ENCODE data around the gene TSC22D2. TPM values are rescaled to one million over a fixed set of nuclear protein-coding genes. Genes with fewer than 3 reads are reported as not detected.

Gene TSC22D2
- 10 to 100 TPM; 19.8 to 59.7 (median 29.5) TPM for total RNA-seq

GRCh38 chr3:150408221-150409124 is at the start of gene TSC22D2:
TSS of gene TSC22D2 (plus strand) at chr3:150408298. CDS start at chr3:150409351, 1,053 bp downstream.
- Histone ChIP-seq H3K4me1 (peaks cover 8 to 23% (median 17%) of the 10 kb centered on the region in 4 donors), H3K27me3 (no peaks in the 10 kb centered on the region), H3K36me3 (no peaks in the 10 kb centered on the region), H3K9me3 (no peaks in the 10 kb centered on the region), H3K27ac (peak within 1 kb of the TSS; percentile 98 to 100 (median 100)), H3K4me3 (peak within 1 kb of the TSS; percentile 60 to 92 (median 86))
- DNase-seq: peak; percentile 98
- TF ChIP-seq CTCF (IDR thresholded peaks at IDR 0.05) (peak in 3 of 5 experiments; percentile 26 to 44 (median 40)), POLR2A (IDR thresholded peaks at IDR 0.05) (peak; percentile 98), EP300 (IDR thresholded peaks at IDR 0.05; ENCODE audit: low read depth) (no peak), POLR2AphosphoS5 (IDR thresholded peaks at IDR 0.05) (peak; percentile 98 to 99 (median 99))
- WGBS, 2 donors (ENCODE audit: low coverage in 1 of 2): 1% methylated on average over 61 of the region's 102 CpGs; no CpG with 5 or more reads in 1 of the 2 donors
- in situ Hi-C loops (cut with MboI; ENCODE audit: low pct_ligation_motif_present in 1 of 4, low pct_unique_long_range_greater_than_20kb in 1 of 4, low sequenced_read_pairs in 3 of 4) (loop anchor here in 1 of 4 donors (25.0 kb wide), 1 partner anchor 446 kb away; the partner anchor contains the start of gene PFN2), intact Hi-C loops (cut with DNase I; ENCODE audit: low total_unique reads) (loop anchor here (5.0 kb wide), 3 partner anchors 36 to 1686 kb away; no protein-coding TSS in a partner anchor)

- in situ Hi-C loops (cut with MboI; ENCODE audit: low pct_ligation_motif_present in 1 of 4, low pct_unique_long_range_greater_than_20kb in 1 of 4, low sequenced_read_pairs in 3 of 4): no loop called here
- Histone ChIP-seq H3K27ac (no peak overlapping the region), H3K4me3 (no peak overlapping the region), H3K36me3 (no peaks in the 10 kb centered on the region), H3K4me1 (no peaks in the 10 kb centered on the region), H3K9me3 (no peaks in the 10 kb centered on the region), H3K27me3 (no peaks in the 10 kb centered on the region)
- WGBS, 2 donors (ENCODE audit: low coverage in 1 of 2): 87 to 95% methylated on average over 2 of the region's 2 CpGs
- TF ChIP-seq POLR2A (IDR thresholded peaks at IDR 0.05): no peak
- no peak for TF ChIP-seq EP300 (IDR thresholded peaks at IDR 0.05; ENCODE audit: low read depth)
- no peak for TF ChIP-seq CTCF (IDR thresholded peaks at IDR 0.05)
- no peak for TF ChIP-seq POLR2AphosphoS5 (IDR thresholded peaks at IDR 0.05)
- intact Hi-C loops (cut with DNase I; ENCODE audit: low total_unique reads): no loop called here
- no peak for DNase-seq
Measured at GRCh38 chr3:150359381-150359780, 48.7 kb upstream of the TSC22D2 start.

- H3K36me3 ChIP-seq: no peaks in the 10 kb centered on the region
- no peak overlapping the region for H3K4me3 ChIP-seq
- DNase-seq: no peak
- intact Hi-C loops (cut with DNase I; ENCODE audit: low total_unique reads): no loop called here
- in situ Hi-C loops (cut with MboI; ENCODE audit: low pct_ligation_motif_present in 1 of 4, low pct_unique_long_range_greater_than_20kb in 1 of 4, low sequenced_read_pairs in 3 of 4): no loop called here
- no peaks in the 10 kb centered on the region for H3K27me3 ChIP-seq
- no peak overlapping the region for H3K27ac ChIP-seq
- 96 to 100% methylated on average over 3 of the region's 3 CpGs for WGBS, 2 donors (ENCODE audit: low coverage in 1 of 2)
- TF ChIP-seq POLR2AphosphoS5 (IDR thresholded peaks at IDR 0.05) (no peak), POLR2A (IDR thresholded peaks at IDR 0.05) (no peak), EP300 (IDR thresholded peaks at IDR 0.05; ENCODE audit: low read depth) (no peak), CTCF (IDR thresholded peaks at IDR 0.05) (no peak)
- H3K9me3 ChIP-seq: no peaks in the 10 kb centered on the region
- H3K4me1 ChIP-seq: no peaks in the 10 kb centered on the region
Measured at GRCh38 chr3:150360966-150361365, 47.1 kb upstream of the TSC22D2 start.

- no peaks in the 10 kb centered on the region for H3K27me3 ChIP-seq
- no peak for DNase-seq
- WGBS, 2 donors (ENCODE audit: low coverage in 1 of 2): 50 to 81% methylated on average over 1 to 2 of the region's 2 CpGs
- no peak overlapping the region for H3K4me3 ChIP-seq
- in situ Hi-C loops (cut with MboI; ENCODE audit: low pct_ligation_motif_present in 1 of 4, low pct_unique_long_range_greater_than_20kb in 1 of 4, low sequenced_read_pairs in 3 of 4) (no loop called here), intact Hi-C loops (cut with DNase I; ENCODE audit: low total_unique reads) (no loop called here)
- no peak overlapping the region for H3K27ac ChIP-seq
- no peak for TF ChIP-seq POLR2A (IDR thresholded peaks at IDR 0.05)
- TF ChIP-seq POLR2AphosphoS5 (IDR thresholded peaks at IDR 0.05): no peak
- no peak for TF ChIP-seq EP300 (IDR thresholded peaks at IDR 0.05; ENCODE audit: low read depth)
- no peak for TF ChIP-seq CTCF (IDR thresholded peaks at IDR 0.05)
- H3K4me1 ChIP-seq: no peaks in the 10 kb centered on the region
- no peaks in the 10 kb centered on the region for H3K36me3 ChIP-seq
- H3K9me3 ChIP-seq: no peaks in the 10 kb centered on the region
Measured at GRCh38 chr3:150362515-150363302, 45.4 kb upstream of the TSC22D2 start.
